ENCODE measurements around the gene MOCS1. TPM values are rescaled to one million over a fixed set of nuclear protein-coding genes. Genes with fewer than 3 reads are reported as not detected.

Gene MOCS1
- total RNA-seq, 1 donor from 2014 or later = 15.6 TPM

DNA sequence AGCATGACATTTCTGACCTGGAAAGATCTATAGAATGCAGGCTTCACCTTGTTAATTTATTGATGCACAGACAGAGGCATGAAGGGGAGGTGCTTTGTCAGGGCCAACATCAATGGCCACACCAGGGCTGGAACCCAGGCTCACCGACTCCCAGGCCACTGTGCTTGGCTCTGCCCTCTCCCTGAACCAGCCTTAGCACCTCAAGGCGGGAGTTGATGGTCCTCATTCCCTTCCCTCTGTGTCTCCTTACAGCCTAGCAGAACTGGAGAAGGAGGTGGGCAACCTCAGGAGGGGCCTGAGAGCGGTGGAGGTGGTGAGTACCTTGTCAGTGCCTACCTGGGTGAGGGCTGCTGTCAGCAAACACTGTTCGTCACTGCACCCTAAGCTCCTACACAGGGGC is 35.6 kb downstream of the MOCS1 start:
- Mint-ChIP-seq H3K27ac (no peak overlapping the region), H3K4me1 (ENCODE audit: unreplicated experiment) (no peaks in the 10 kb centered on the region), H3K9me3 (no peaks in the 10 kb centered on the region), H3K4me3 (no peak overlapping the region), H3K27me3 (peaks cover 2% of the 10 kb centered on the region), H3K36me3 (peaks cover 7% of the 10 kb centered on the region)
- TF ChIP-seq, protein P1, sequence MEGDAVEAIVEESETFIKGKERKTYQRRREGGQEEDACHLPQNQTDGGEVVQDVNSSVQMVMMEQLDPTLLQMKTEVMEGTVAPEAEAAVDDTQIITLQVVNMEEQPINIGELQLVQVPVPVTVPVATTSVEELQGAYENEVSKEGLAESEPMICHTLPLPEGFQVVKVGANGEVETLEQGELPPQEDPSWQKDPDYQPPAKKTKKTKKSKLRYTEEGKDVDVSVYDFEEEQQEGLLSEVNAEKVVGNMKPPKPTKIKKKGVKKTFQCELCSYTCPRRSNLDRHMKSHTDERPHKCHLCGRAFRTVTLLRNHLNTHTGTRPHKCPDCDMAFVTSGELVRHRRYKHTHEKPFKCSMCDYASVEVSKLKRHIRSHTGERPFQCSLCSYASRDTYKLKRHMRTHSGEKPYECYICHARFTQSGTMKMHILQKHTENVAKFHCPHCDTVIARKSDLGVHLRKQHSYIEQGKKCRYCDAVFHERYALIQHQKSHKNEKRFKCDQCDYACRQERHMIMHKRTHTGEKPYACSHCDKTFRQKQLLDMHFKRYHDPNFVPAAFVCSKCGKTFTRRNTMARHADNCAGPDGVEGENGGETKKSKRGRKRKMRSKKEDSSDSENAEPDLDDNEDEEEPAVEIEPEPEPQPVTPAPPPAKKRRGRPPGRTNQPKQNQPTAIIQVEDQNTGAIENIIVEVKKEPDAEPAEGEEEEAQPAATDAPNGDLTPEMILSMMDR (conservative IDR thresholded peaks at IDR 0.05) = no peak
- DNase-seq (ENCODE audit: extremely low spot score, unreplicated experiment) = no peak

DNA sequence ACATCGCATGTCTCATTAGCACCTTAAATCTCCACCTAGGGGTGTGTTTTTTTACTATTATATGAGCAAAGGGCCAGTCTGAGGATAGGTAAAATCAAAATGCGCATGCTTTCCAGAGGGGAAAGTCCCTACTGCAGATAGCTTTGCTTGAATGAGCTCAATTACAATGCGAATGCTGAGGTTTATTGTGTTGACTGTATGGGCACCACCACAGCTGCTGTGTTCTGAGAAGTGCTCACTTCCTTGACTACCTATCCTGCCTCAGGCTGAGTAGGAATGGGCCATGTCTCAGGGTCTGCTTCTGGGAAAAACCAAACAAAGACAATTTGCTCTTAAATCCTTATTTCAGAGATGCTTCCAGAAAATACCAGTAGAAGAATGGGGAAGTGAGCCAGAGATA is 36.6 kb downstream of the MOCS1 start:
- no peak for DNase-seq (ENCODE audit: extremely low spot score, unreplicated experiment)
- H3K27me3 Mint-ChIP-seq = peaks cover 2% of the 10 kb centered on the region
- no peak overlapping the region for H3K4me3 Mint-ChIP-seq
- H3K36me3 Mint-ChIP-seq = peaks cover 7% of the 10 kb centered on the region
- no peaks in the 10 kb centered on the region for H3K4me1 Mint-ChIP-seq (ENCODE audit: unreplicated experiment)
- no peak overlapping the region for H3K27ac Mint-ChIP-seq
- H3K9me3 Mint-ChIP-seq = no peaks in the 10 kb centered on the region
- TF ChIP-seq, protein P1 (conservative IDR thresholded peaks at IDR 0.05) = no peak

DNA sequence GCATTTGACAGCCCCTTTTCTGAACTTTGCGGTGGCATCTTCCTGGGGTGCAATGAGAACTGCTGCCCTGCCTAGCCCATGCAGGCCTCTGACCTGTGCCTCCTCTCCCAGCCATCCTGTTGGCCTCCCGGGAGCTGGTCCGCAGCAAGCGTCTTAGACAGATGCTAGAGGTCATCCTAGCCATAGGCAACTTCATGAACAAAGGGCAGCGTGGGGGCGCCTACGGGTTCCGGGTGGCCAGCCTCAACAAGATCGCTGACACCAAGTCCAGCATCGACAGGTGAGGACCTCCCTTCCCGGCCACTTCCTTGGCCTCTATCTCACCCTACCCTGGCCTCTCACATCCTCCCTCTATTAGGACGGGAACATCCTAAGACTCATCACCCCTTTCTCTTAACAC is 37.6 kb downstream of the MOCS1 start:
- peaks cover 2% of the 10 kb centered on the region for H3K27me3 Mint-ChIP-seq
- TF ChIP-seq, protein P1 (conservative IDR thresholded peaks at IDR 0.05) = no peak
- no peaks in the 10 kb centered on the region for H3K4me1 Mint-ChIP-seq (ENCODE audit: unreplicated experiment)
- no peak for DNase-seq (ENCODE audit: extremely low spot score, unreplicated experiment)
- H3K27ac Mint-ChIP-seq = no peak overlapping the region
- H3K9me3 Mint-ChIP-seq = no peaks in the 10 kb centered on the region
- H3K4me3 Mint-ChIP-seq = no peak overlapping the region
- peaks cover 7% of the 10 kb centered on the region for H3K36me3 Mint-ChIP-seq

DNA sequence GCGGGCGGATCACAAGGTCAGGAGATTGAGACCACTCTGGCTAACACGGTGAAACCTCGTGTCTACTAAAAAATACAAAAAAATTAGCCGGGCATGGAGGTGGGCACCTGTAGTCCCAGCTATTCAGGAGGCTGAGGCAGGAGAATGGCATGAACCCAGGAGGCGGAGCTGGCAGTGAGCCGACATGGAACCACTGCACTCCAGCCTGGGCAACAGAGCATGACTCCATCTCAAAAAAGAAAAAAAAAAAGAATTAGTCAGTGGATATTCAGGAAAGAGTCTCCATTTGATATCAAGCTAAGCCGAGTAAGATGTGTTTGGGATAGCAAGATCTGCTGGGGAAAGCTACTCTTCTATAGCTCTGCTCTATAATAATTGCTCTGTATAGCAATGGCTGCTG is 41.0 kb downstream of the MOCS1 start:
- no peaks in the 10 kb centered on the region for H3K4me1 Mint-ChIP-seq (ENCODE audit: unreplicated experiment)
- no peaks in the 10 kb centered on the region for H3K27me3 Mint-ChIP-seq
- H3K36me3 Mint-ChIP-seq = peaks cover 7% of the 10 kb centered on the region

DNA sequence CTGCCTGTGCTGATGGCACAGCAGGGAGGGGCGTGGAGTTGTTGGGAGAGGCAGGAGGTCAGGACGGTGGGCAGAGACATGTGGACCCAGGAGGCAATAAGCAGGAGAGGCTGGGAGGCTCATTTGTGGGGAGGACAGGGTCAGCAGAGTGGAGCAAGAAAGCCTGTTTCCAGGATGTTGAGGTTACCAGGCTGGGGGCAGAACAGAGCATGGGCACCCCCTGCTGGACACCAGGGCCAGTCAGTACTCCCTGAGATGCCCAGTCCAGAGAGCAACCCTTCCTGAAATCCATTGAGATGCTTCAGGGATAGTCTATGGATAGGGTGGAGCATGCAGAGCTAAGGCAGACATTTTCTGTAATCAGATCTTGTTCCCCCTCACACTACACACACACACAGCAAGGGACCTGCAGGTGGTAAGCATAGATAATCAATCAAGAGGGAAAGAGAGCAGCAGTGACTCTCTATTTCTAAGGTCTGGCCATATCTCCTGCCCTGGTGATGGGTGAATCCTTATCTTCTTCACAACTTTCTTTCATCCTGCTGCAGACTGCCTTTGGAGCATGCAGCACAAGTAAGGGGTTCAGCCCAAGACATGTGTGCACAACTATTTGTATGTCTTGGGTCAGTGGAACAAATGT is 41.7 kb downstream of the MOCS1 start:
- Mint-ChIP-seq H3K27me3 (no peaks in the 10 kb centered on the region), H3K27ac (no peak overlapping the region), H3K4me3 (no peak overlapping the region), H3K4me1 (ENCODE audit: unreplicated experiment) (peaks cover 1% of the 10 kb centered on the region), H3K9me3 (no peaks in the 10 kb centered on the region), H3K36me3 (peaks cover 7% of the 10 kb centered on the region)
- DNase-seq (ENCODE audit: extremely low spot score, unreplicated experiment) = no peak
- TF ChIP-seq, protein P1 (conservative IDR thresholded peaks at IDR 0.05) = peak; percentile 81

More for the DNA sequence above, 41.0 kb downstream of the MOCS1 start:
- TF ChIP-seq, protein P1 (conservative IDR thresholded peaks at IDR 0.05) = no peak
- H3K4me3 Mint-ChIP-seq = no peak overlapping the region
- no peak for DNase-seq (ENCODE audit: extremely low spot score, unreplicated experiment)
- no peaks in the 10 kb centered on the region for H3K9me3 Mint-ChIP-seq
- no peak overlapping the region for H3K27ac Mint-ChIP-seq
